HEK293 (cell line): Measurements from ENCODE around the gene LAMA4.

Experiments
- CTCF ChIA-PET: fragments of 350-600 bp; formaldehyde crosslinking; extraction: SDS; loops from one replicate; lab custom pipeline; 2021; ENCODE audit warnings: antibody characterized with exemption; lab: Yijun Ruan, JAX
- POLR2A ChIA-PET: fragments of 300-600 bp; formaldehyde crosslinking; extraction: SDS; loops from one replicate; lab custom pipeline; 2020; ENCODE audit warnings: antibody characterized with exemption, inconsistent platforms; lab: Yijun Ruan, JAX
- H3K27ac ChIP-seq: fragments of 200-500 bp; sonication (Bioruptor generic); 2 replicates; pipeline ENCODE4 v1.5.1; 2014; ENCODE audit warnings: low read depth, low read length, control low read depth, inconsistent platforms; ENCODE audit errors: extremely low read depth
- H3K36me3 ChIP-seq, 2 experiments: fragments of 200-500 bp in 1 of 2; sonication (Bioruptor generic) in 1 of 2; 1 replicate in 1 of 2; 2 replicates in 1 of 2; pipeline ENCODE4 v1.5.1; 2014 to 2017; ENCODE audit warnings: inconsistent platforms in 2 of 2, low read length in 2 of 2; ENCODE audit not compliant: control insufficient read depth in 2 of 2, insufficient read depth in 1 of 2
- H3K4me1 ChIP-seq: fragments of 200-500 bp; sonication (Bioruptor generic); 2 replicates; pipeline ENCODE4 v1.5.1; 2014; ENCODE audit warnings: mild to moderate bottlenecking, low read length, inconsistent platforms; ENCODE audit not compliant: control insufficient read depth, insufficient read depth
- H3K4me3 ChIP-seq: 2 replicates; pipeline ENCODE4 v1.5.1; 2011; ENCODE audit warnings: low read depth, mild to moderate bottlenecking, control low read depth, low read length, moderate library complexity
- H3K9me3 ChIP-seq: fragments of 200-500 bp; sonication (Bioruptor generic); 2 replicates; pipeline ENCODE4 v1.5.1; 2014; ENCODE audit warnings: low read depth, low read length, inconsistent platforms; ENCODE audit not compliant: control insufficient read depth, insufficient read depth
- FEZF1 ChIP-seq: fragments of 450-650 bp; formaldehyde crosslinking; IDR thresholded peaks from 2 replicates; pipeline ENCODE4 v1.5.1; 2016; ENCODE audit warnings: missing biosample characterization, missing genetic modification characterization
- GLIS2 ChIP-seq: fragments of 450-650 bp; formaldehyde crosslinking; IDR thresholded peaks from 2 replicates; pipeline ENCODE4 v1.5.1; 2016; ENCODE audit warnings: missing biosample characterization, missing genetic modification characterization
- HOXD13 ChIP-seq: sonication (generic); formaldehyde crosslinking; IDR thresholded peaks from 2 replicates; pipeline ENCODE4 v1.8.0; 2022; ENCODE audit warnings: missing genetic modification reagents, borderline replicate concordance
- KLF8 ChIP-seq: fragments of 450-650 bp; formaldehyde crosslinking; IDR thresholded peaks from 2 replicates; pipeline ENCODE4 v1.5.1; 2016; ENCODE audit warnings: missing biosample characterization, missing genetic modification characterization
- KLF9 ChIP-seq: fragments of 450-650 bp; formaldehyde crosslinking; IDR thresholded peaks from 2 replicates; pipeline ENCODE4 v1.5.1; 2016; ENCODE audit warnings: missing biosample characterization, missing genetic modification characterization, low read depth
- OSR2 ChIP-seq: fragments of 450-650 bp; formaldehyde crosslinking; IDR thresholded peaks from 2 replicates; pipeline ENCODE4 v1.5.1; 2016; ENCODE audit warnings: missing biosample characterization, missing genetic modification characterization
- ZBTB8A ChIP-seq: fragments of 450-650 bp; formaldehyde crosslinking; IDR thresholded peaks from 2 replicates; pipeline ENCODE4 v1.5.1; 2016; ENCODE audit warnings: missing biosample characterization, missing genetic modification characterization
- ZNF140 ChIP-seq: fragments of 450-650 bp; formaldehyde crosslinking; IDR thresholded peaks from 2 replicates; pipeline ENCODE4 v1.5.1; 2016; ENCODE audit warnings: missing biosample characterization, missing genetic modification characterization
- ZNF169 ChIP-seq: fragments of 450-650 bp; formaldehyde crosslinking; IDR thresholded peaks from 2 replicates; pipeline ENCODE4 v1.5.1; 2016; ENCODE audit warnings: missing biosample characterization, missing genetic modification characterization
- ZNF521 ChIP-seq: fragments of 450-650 bp; formaldehyde crosslinking; IDR thresholded peaks from 2 replicates; pipeline ENCODE4 v1.5.1; 2017; ENCODE audit warnings: missing biosample characterization, mild to moderate bottlenecking, missing genetic modification characterization
- ZNF544 ChIP-seq: fragments of 450-650 bp; formaldehyde crosslinking; IDR thresholded peaks from 2 replicates; pipeline ENCODE4 v1.5.0; 2017; ENCODE audit warnings: missing biosample characterization, missing genetic modification characterization
- ZNF561 ChIP-seq: fragments of 450-650 bp; IDR thresholded peaks from 2 replicates; pipeline ENCODE4 v1.5.1; 2018; ENCODE audit warnings: missing biosample characterization, missing genetic modification characterization, borderline replicate concordance
- ZNF596 ChIP-seq: fragments of 450-650 bp; IDR thresholded peaks from 2 replicates; pipeline ENCODE4 v1.5.0; 2018; ENCODE audit warnings: missing biosample characterization, mild to moderate bottlenecking, missing genetic modification characterization, moderate library complexity
- ZNF623 ChIP-seq: fragments of 450-650 bp; formaldehyde crosslinking; IDR thresholded peaks from 2 replicates; pipeline ENCODE4 v1.5.1; 2016; ENCODE audit warnings: missing biosample characterization, missing genetic modification characterization
- ZNF677 ChIP-seq: fragments of 450-650 bp; IDR thresholded peaks from 2 replicates; pipeline ENCODE4 v1.5.0; 2018; ENCODE audit warnings: missing biosample characterization, mild to moderate bottlenecking, missing genetic modification characterization, moderate library complexity
- ZNF707 ChIP-seq: fragments of 450-650 bp; formaldehyde crosslinking; IDR thresholded peaks from 2 replicates; pipeline ENCODE4 v1.5.1; 2016; ENCODE audit warnings: missing biosample characterization, missing genetic modification characterization
- ZSCAN16 ChIP-seq: fragments of 450-650 bp; formaldehyde crosslinking; IDR thresholded peaks from 2 replicates; pipeline ENCODE4 v1.5.1; 2016; ENCODE audit warnings: missing biosample characterization, missing genetic modification characterization
- TF ChIP-seq, protein P1 (sequence below): fragments of 450-650 bp; formaldehyde crosslinking; IDR thresholded peaks from 2 replicates; pipeline ENCODE4 v1.5.1; 2017; ENCODE audit warnings: missing biosample characterization, missing genetic modification characterization
- TF ChIP-seq, protein P2 (sequence below): fragments of 450-650 bp; formaldehyde crosslinking; conservative IDR thresholded peaks from 2 replicates; pipeline ENCODE4 v1.5.1; 2016; ENCODE audit warnings: low read depth, missing biosample characterization, missing genetic modification characterization
- TF ChIP-seq, protein P3 (sequence below): fragments of 450-650 bp; formaldehyde crosslinking; IDR thresholded peaks from 2 replicates; pipeline ENCODE4 v1.5.1; 2017; ENCODE audit warnings: missing biosample characterization, missing genetic modification characterization

Gene LAMA4

DNA sequence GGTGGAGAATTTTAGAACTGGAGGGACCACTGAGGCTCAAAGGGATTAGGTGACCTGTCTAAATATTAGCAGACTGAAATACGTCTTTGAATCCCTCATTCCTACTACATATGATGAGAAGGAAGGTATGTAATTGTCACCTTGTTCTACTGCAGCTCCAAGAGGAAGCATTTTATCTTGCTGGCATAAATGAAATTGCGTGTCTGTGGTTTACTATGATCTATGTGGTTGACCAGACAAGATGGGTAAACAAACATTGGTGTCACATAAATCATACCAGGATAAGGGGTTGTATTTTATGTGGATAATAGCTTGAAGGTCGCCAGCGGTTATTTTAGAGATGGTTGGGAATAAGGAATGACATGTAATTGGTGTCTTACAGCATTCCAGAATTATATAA, 78.2 kb downstream of the LAMA4 start (continued):
- TF ChIP-seq ZNF677 (no peak), ZNF561 (tag by site-specific recombination) (no peak), ZNF623 (0 out of 2 replicates have a peak, but pooled peaks have one; percentile 21), KLF8 (tag by site-specific recombination) (0 out of 2 replicates have a peak, but pooled peaks have one; percentile 36), OSR2 (tag by site-specific recombination) (peak; percentile 64), ZBTB8A (tag by site-specific recombination) (0 out of 2 replicates have a peak, but pooled peaks have one; percentile 24), ZNF169 (peak; percentile 59; the same call in 1 of the 2 replicates), HOXD13 (CRISPR knock-in tag) (peak; percentile 70; the same call in 1 of the 2 replicates), FEZF1 (tag by site-specific recombination) (peak; percentile 52)
- TF ChIP-seq, protein P1, sequence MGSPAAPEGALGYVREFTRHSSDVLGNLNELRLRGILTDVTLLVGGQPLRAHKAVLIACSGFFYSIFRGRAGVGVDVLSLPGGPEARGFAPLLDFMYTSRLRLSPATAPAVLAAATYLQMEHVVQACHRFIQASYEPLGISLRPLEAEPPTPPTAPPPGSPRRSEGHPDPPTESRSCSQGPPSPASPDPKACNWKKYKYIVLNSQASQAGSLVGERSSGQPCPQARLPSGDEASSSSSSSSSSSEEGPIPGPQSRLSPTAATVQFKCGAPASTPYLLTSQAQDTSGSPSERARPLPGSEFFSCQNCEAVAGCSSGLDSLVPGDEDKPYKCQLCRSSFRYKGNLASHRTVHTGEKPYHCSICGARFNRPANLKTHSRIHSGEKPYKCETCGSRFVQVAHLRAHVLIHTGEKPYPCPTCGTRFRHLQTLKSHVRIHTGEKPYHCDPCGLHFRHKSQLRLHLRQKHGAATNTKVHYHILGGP (tag by site-specific recombination), result peak; percentile 73
- TF ChIP-seq, protein P2, sequence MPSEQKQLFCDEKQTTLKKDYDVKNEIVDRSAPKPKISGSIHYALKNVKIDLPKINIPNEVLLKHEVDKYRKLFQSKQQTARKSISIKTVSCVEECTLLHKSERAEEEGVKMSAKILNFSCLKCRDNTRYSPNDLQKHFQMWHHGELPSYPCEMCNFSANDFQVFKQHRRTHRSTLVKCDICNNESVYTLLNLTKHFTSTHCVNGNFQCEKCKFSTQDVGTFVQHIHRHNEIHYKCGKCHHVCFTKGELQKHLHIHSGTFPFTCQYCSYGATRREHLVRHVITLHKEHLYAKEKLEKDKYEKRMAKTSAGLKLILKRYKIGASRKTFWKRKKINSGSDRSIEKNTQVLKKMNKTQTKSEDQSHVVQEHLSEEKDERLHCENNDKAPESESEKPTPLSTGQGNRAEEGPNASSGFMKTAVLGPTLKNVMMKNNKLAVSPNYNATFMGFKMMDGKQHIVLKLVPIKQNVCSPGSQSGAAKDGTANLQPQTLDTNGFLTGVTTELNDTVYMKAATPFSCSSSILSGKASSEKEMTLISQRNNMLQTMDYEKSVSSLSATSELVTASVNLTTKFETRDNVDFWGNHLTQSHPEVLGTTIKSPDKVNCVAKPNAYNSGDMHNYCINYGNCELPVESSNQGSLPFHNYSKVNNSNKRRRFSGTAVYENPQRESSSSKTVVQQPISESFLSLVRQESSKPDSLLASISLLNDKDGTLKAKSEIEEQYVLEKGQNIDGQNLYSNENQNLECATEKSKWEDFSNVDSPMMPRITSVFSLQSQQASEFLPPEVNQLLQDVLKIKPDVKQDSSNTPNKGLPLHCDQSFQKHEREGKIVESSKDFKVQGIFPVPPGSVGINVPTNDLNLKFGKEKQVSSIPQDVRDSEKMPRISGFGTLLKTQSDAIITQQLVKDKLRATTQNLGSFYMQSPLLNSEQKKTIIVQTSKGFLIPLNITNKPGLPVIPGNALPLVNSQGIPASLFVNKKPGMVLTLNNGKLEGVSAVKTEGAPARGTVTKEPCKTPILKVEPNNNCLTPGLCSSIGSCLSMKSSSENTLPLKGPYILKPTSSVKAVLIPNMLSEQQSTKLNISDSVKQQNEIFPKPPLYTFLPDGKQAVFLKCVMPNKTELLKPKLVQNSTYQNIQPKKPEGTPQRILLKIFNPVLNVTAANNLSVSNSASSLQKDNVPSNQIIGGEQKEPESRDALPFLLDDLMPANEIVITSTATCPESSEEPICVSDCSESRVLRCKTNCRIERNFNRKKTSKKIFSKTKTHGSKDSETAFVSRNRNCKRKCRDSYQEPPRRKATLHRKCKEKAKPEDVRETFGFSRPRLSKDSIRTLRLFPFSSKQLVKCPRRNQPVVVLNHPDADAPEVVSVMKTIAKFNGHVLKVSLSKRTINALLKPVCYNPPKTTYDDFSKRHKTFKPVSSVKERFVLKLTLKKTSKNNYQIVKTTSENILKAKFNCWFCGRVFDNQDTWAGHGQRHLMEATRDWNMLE (tag by site-specific recombination), result 0 out of 2 replicates have a peak, but pooled peaks have one; percentile 24

DNA sequence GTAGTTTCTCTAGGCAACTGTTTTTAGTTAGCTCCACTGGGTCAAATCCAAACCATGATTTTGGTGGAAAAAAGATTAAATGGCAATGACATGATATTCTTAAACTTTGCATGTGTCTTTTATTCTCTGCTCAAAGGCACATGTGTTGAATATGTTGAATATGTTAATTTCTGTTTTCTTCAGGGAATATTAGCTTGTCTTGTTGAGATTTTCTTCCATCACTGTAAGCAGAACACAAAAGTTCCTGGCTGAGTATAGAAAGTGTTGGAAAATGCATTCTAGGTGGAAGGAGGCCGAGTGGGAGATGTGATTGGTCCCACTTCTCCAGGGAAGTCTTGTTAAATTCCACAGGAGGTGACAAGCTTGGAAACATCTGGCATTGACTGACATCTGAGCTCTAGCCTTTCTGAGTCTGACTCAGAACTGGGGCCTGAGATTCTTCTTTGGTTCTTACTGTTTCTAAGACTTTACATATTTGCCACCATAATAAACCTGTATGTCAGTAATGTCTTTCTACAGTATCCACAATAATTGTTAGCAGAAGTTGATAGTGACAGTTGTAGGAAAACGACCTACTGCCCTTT, 81.1 kb downstream of the LAMA4 start:
- Histone ChIP-seq H3K4me3 (no peak overlapping the region), H3K4me1 (peaks cover 9% of the 10 kb centered on the region), H3K27ac (no peak overlapping the region), H3K9me3 (no peaks in the 10 kb centered on the region), H3K36me3 (peaks cover 0 to 3% of the 10 kb centered on the region in 2 experiments; a peak in 1 of 3 replicates)
- CTCF ChIA-PET, result interaction anchor here (0.8 to 2.5 kb wide), 5 partner anchors 9 to 136 kb away, joined by 3 to 11 read pairs (median 6); partner anchors contain the start of genes FAM229B and TUBE1
- POLR2A ChIA-PET, result no interaction called here
- TF ChIP-seq KLF9, result no peak
- no peak for TF ChIP-seq GLIS2
- TF ChIP-seq, protein P3, sequence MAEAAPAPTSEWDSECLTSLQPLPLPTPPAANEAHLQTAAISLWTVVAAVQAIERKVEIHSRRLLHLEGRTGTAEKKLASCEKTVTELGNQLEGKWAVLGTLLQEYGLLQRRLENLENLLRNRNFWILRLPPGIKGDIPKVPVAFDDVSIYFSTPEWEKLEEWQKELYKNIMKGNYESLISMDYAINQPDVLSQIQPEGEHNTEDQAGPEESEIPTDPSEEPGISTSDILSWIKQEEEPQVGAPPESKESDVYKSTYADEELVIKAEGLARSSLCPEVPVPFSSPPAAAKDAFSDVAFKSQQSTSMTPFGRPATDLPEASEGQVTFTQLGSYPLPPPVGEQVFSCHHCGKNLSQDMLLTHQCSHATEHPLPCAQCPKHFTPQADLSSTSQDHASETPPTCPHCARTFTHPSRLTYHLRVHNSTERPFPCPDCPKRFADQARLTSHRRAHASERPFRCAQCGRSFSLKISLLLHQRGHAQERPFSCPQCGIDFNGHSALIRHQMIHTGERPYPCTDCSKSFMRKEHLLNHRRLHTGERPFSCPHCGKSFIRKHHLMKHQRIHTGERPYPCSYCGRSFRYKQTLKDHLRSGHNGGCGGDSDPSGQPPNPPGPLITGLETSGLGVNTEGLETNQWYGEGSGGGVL, result no peak
- TF ChIP-seq ZNF707 (tag by site-specific recombination), result no peak
- no peak for TF ChIP-seq ZNF544
- TF ChIP-seq ZNF140 (tag by site-specific recombination), result no peak
- TF ChIP-seq ZNF521, result no peak
- no peak for TF ChIP-seq ZSCAN16
- TF ChIP-seq ZNF596 (tag by site-specific recombination), result no peak
